A549 (cell line): ENCODE results near the gene MYRFL. TPM values are rescaled to one million over a fixed set of nuclear protein-coding genes. Genes with fewer than 3 reads are reported as not detected.

ENCODE experiments used
- ATAC-seq, 2 experiments: fragments of 200-7000 bp in 1 of 2; fragments of >200 bp in 1 of 2; cut with Nextera tagmentation in 1 of 2; cut with Tn5 transposase in 1 of 2; 3 replicates each; pipeline versions ENCODE4 v1.8.0 to v1.9.1; 2018 to 2020; ENCODE audit warnings: mild to moderate bottlenecking in 1 of 2, moderate library complexity in 1 of 2
- CTCF ChIA-PET: fragments of 300-600 bp; sonication (Branson Sonifier 250); formaldehyde crosslinking; extraction: SDS; loops from one replicate; lab custom pipeline; 2021; ENCODE audit warnings: antibody characterized with exemption, inconsistent platforms; lab: Yijun Ruan, JAX
- POLR2A ChIA-PET: fragments of 350-600 bp; formaldehyde crosslinking; extraction: SDS; loops from one replicate; lab custom pipeline; 2021; ENCODE audit warnings: antibody characterized with exemption, inconsistent platforms; lab: Yijun Ruan, JAX
- DNase-seq, 2 experiments: peaks; one replicate each; pipeline versions ENCODE4 v3.0.0 to v3.0.0-alpha.2; 2011 to 2016; ENCODE audit warnings: low read depth in 1 of 2, low spot score in 1 of 2
- FAIRE-seq: peaks from 2 replicates; lab custom pipeline; 2011; peaks lifted over from hg19 to GRCh38; lab: Jason Lieb, UNC
- H3K27ac ChIP-seq, 2 experiments: fragments of >200 bp; sonication (Bioruptor Twin); formaldehyde crosslinking; 3 replicates each; pipeline ENCODE4 v1.5.1; 2016 to 2017
- H3K4me1 ChIP-seq: fragments of >200 bp; sonication (Bioruptor Twin); formaldehyde crosslinking; 3 replicates; pipeline ENCODE4 v1.6.1; 2016
- H3K4me2 ChIP-seq: fragments of >200 bp; sonication (Bioruptor Twin); formaldehyde crosslinking; 3 replicates; pipeline ENCODE4 v1.6.1; 2016
- H3K4me3 ChIP-seq: fragments of >200 bp; sonication (Bioruptor Twin); formaldehyde crosslinking; 3 replicates; pipeline ENCODE4 v1.5.1; 2016
- H3K9me3 ChIP-seq: fragments of >200 bp; sonication (Bioruptor Twin); formaldehyde crosslinking; 3 replicates; pipeline ENCODE4 v1.6.1; 2016
- ATOH8 ChIP-seq: fragments of 250-450 bp; sonication (Bioruptor Pico); IDR thresholded peaks from 2 replicates; pipeline ENCODE4 v1.5.0; 2020; ENCODE audit warnings: low read depth, mild to moderate bottlenecking, moderate library complexity
- BCL3 ChIP-seq: fragments of >200 bp; sonication (Bioruptor Twin); formaldehyde crosslinking; IDR thresholded peaks from 3 replicates; pipeline ENCODE4 v1.6.1; 2016
- CTCF ChIP-seq: fragments of >200 bp; sonication (Bioruptor Twin); formaldehyde crosslinking; IDR thresholded peaks from 3 replicates; pipeline ENCODE4 v1.5.1; 2016
- EP300 ChIP-seq, 2 experiments: fragments of >200 bp; sonication (Bioruptor Twin); formaldehyde crosslinking; IDR thresholded peaks; 2 replicates in 1 of 2; 3 replicates in 1 of 2; pipeline ENCODE4 v1.6.1; 2016 to 2017
- FOSB ChIP-seq: fragments of 250-450 bp; sonication (Bioruptor Pico); IDR thresholded peaks from 2 replicates; pipeline ENCODE4 v1.5.0; 2020; ENCODE audit warnings: mild to moderate bottlenecking, moderate library complexity
- HDAC2 ChIP-seq: fragments of 200-600 bp; sonication (generic); IDR thresholded peaks from 2 replicates; pipeline ENCODE4 v1.6.1; 2016
- HEYL ChIP-seq: fragments of 250-450 bp; sonication (Bioruptor Pico); IDR thresholded peaks from 2 replicates; pipeline ENCODE4 v1.8.0; 2021; ENCODE audit warnings: mild to moderate bottlenecking, moderate library complexity
- HMGXB4 ChIP-seq: fragments of 250-450 bp; sonication (Bioruptor Pico); IDR thresholded peaks from 2 replicates; pipeline ENCODE4 v1.5.0; 2021; ENCODE audit warnings: mild to moderate bottlenecking, moderate library complexity, borderline replicate concordance
- KDM5A ChIP-seq: fragments of 200-600 bp; sonication (generic); IDR thresholded peaks from 2 replicates; pipeline ENCODE4 v1.6.1; 2016; ENCODE audit warnings: antibody characterized with exemption, mild to moderate bottlenecking
- NPAS2 ChIP-seq: fragments of 250-450 bp; sonication (Bioruptor Pico); IDR thresholded peaks from 2 replicates; pipeline ENCODE4 v1.8.0; 2022; ENCODE audit warnings: mild to moderate bottlenecking, moderate library complexity, borderline replicate concordance
- POLR2A ChIP-seq: IDR thresholded peaks from 2 replicates; pipeline ENCODE4 v1.6.1; 2012; ENCODE audit warnings: mild to moderate bottlenecking, low read length
- POLR2AphosphoS2 ChIP-seq: conservative IDR thresholded peaks from 2 replicates; pipeline ENCODE4 v1.6.1; 2012; ENCODE audit warnings: low read length, improper control_type of control experiment, inconsistent platforms
- REST ChIP-seq: fragments of 200-600 bp; sonication (generic); IDR thresholded peaks from 2 replicates; pipeline ENCODE4 v1.6.1; 2016; ENCODE audit warnings: antibody characterized with exemption, mild to moderate bottlenecking, moderate library complexity
- RFX5 ChIP-seq: fragments of 450-650 bp; IDR thresholded peaks from 2 replicates; pipeline ENCODE4 v1.7.1; 2014; ENCODE audit warnings: antibody characterized with exemption, mild to moderate bottlenecking, moderate library complexity
- TP53 ChIP-seq: fragments of 250-450 bp; sonication (Bioruptor Pico); IDR thresholded peaks from 2 replicates; pipeline ENCODE4 v1.5.0; 2021; ENCODE audit warnings: mild to moderate bottlenecking, moderate library complexity
- ZFP36 ChIP-seq: fragments of 450-650 bp; IDR thresholded peaks from 2 replicates; pipeline ENCODE4 v1.6.1; 2014; ENCODE audit warnings: borderline replicate concordance; ENCODE audit not compliant: partially characterized antibody
- ZNF302 ChIP-seq: fragments of 250-450 bp; sonication (Bioruptor Pico); IDR thresholded peaks from 2 replicates; pipeline ENCODE4 v1.9.0; 2021; ENCODE audit warnings: inconsistent platforms, mild to moderate bottlenecking, moderate library complexity
- WGBS: methylation state at CpG from one replicate; pipeline ENCODE4 v1.1.6; 2017; ENCODE audit errors: missing lambda C conversion rate; 5-methylcytosine and 5-hydroxymethylcytosine counted together
- polyA plus RNA-seq, 4 experiments: library from polyadenylated mRNA; depleted of rRNA in 3 of 4; stranded (reverse); fragments of >200 nt; fragmentation: RNase III in 1 of 4; extraction: RNeasy Plus Mini Kit Qiagen cat#74134 plus additional on column Dnase treatment in 1 of 4; gene quantifications; 2 replicates in 3 of 4; 3 replicates in 1 of 4; pipeline ENCODE4 v1.2.3, GENCODE V29; 2011 to 2017

MYRFL gene
- polyA plus RNA-seq, 2 of the 4 experiments (the other 2 are of a cell fraction), result 0.04 TPM; not detected in 1

GRCh38 chr12:69866698-69867097 is 41.7 kb downstream of the MYRFL start:
- 22% methylated on average over 4 of the region's 4 CpGs for WGBS
- CTCF ChIA-PET, result interaction anchor here (3.7 kb wide), 1 partner anchor 12 kb away, joined by 23 read pairs; no protein-coding TSS in a partner anchor
- Histone ChIP-seq H3K9me3 (no peaks in the 10 kb centered on the region), H3K4me3 (no peak overlapping the region), H3K4me2 (no peak overlapping the region), H3K4me1 (no peaks in the 10 kb centered on the region), H3K27ac (no peak overlapping the region)
- DNase-seq (no peak), ATAC-seq (no peak), FAIRE-seq (no peak)
- POLR2A ChIA-PET, result no interaction called here
- TF ChIP-seq NPAS2 (CRISPR knock-in tag) (no peak), POLR2AphosphoS2 (no peak), ATOH8 (CRISPR knock-in tag) (no peak), FOSB (CRISPR knock-in tag) (no peak), ZNF302 (CRISPR knock-in tag) (no peak), POLR2A (no peak), EP300 (IDR thresholded peaks at IDR 0.05) (no peak), BCL3 (no peak), REST (no peak), HEYL (CRISPR knock-in tag) (no peak), HDAC2 (no peak), TP53 (CRISPR knock-in tag) (no peak), CTCF (no peak), KDM5A (no peak), ZFP36 (no peak), HMGXB4 (CRISPR knock-in tag) (no peak), RFX5 (no peak)
- TF ChIP-seq, all 56 proteins: peak for 0

GRCh38 chr12:69868695-69869094 is 43.7 kb downstream of the MYRFL start:
- WGBS, result 85% methylated on average over 9 of the region's 9 CpGs
- Histone ChIP-seq H3K4me2 (no peak overlapping the region), H3K4me3 (no peak overlapping the region)
- DNase-seq, result no peak
- POLR2A ChIA-PET, result no interaction called here
- TF ChIP-seq BCL3, result no peak
- TF ChIP-seq, all 56 proteins: peak for 0
- H3K4me1 ChIP-seq, result no peaks in the 10 kb centered on the region
- no peak for FAIRE-seq
- H3K27ac ChIP-seq, result no peak overlapping the region
- CTCF ChIA-PET, result interaction anchor here (0.8 to 2.7 kb wide), 2 partner anchors 11 to 13 kb away, joined by 3 to 15 read pairs; no protein-coding TSS in a partner anchor
- H3K9me3 ChIP-seq, result no peaks in the 10 kb centered on the region
- no peak for ATAC-seq
